NCI-H146 (cell line): ENCODE measurements around the gene IFNG.

Experiments
- DNase-seq: peaks from one replicate; lab custom pipeline; 2025; lab: John Stamatoyannopoulos, UW

IFNG gene

DNA sequence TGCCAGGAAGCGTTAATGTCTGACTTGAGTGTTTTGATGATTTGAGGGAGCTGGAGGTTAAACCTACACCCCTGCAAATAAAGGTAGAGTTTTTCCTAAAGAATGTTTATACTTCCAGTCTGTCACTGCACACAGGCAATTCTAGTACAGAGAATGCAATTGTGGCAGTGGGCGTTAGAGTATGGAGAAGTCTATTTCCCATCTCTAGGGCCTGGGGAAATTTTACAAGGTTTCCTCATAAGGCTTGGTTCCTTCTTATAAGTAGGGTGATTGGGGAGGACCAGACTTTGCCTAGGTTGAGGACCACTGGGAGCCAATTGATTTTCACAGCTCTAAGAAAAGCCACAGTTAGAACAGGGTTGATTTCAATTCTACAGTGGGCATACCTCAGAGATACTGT lies 44.3 kb downstream of the IFNG start:
- no peak for DNase-seq

- no peak for DNase-seq
These were observed 44.9 kb downstream of the IFNG start for GRCh38 chr12:68114606-68115005.

DNA sequence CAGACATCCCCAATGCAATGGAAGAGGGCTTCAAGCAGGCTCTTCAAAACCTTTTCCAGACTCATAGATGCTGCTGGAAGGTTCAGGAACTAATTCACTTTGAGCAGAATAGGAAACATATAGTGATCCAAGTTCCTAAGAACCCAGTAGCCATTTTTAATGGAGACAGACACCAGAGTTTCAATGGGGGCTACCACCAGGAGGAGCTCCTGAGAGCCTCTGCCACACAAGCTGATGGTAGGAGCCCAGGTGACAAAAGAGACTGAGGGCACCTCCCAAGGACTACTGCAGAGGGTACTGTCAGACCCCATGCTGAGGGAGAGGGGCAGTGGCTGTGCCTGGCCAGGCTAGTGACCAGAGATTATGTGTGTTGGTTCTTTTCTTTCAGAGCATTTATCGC lies 45.9 kb downstream of the IFNG start:
- peak; percentile 6 for DNase-seq

DNA sequence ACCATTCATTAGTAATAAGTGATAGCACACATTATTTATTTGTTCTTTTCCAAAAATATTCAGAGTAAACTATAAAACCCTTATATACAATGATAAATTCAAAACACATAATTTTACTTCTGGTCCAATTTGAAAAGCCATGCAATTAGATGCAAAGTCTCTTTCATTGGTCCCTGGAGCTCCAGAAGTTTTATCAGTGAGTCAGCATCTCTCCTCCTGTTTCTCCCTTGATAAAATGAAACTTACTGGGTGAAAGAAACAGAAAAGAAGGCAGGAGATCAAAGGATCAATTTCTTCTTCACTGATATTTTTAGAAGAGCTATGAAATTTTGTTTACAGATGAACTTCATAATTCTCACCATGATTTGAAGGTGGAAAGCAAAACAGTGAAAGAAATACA lies 47.5 kb downstream of the IFNG start:
- DNase-seq = no peak

DNA sequence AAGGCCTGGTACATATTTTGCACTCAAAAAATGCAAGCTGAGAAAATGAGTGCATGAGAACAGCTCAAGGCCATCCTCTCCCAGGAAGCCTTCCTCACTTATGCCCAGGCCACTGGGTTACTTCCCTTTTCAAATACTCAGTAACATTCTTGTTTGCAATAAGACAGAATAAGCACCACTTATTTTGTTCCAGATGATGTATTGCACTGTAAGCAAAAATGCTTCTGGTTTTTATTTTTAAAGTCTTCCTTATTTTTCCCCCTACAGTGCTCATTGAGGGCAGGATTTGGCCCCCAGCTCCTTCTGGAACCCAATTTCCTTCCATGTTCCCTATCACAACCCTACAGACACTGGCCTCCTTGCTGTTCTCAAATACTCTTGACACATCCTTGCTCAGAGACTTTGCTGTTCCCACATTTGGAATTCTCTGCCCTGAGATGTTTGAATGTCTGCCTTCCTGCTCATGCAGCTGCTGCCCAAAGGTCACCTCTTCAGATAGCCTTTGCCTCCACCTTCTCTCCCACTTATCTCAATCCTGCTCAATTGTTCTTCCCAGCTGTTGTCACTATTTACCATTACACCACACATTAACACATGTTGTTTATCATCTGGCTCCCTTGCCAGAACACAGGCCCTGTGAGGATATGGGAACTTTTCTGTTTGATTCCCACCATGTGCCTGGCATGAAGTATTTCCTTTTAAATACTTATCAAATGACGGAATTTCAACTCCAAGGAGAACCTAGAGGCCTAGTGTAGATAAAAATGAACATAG lies 49.9 kb downstream of the IFNG start:
- no peak for DNase-seq

GRCh38 chr12:68109001-68109400 lies 50.5 kb downstream of the IFNG start:
- no peak for DNase-seq

GRCh38 chr12:68106660-68107059 lies 52.9 kb downstream of the IFNG start:
- no peak for DNase-seq

- no peak for DNase-seq
These were observed 53.4 kb downstream of the IFNG start for GRCh38 chr12:68106160-68106559.
